Activated CD4-positive, CD25-positive, alpha-beta regulatory T cell treated with anti-CD3 and anti-CD28 coated beads, Interleukin-2, amount 50 U/mL, for 16 hours (primary cell): Measurements from ENCODE around the gene KCNT1.

Source experiments
- DNase-seq: peaks from one replicate; pipeline ENCODE4 v3.0.0-alpha.2; 2020; ENCODE audit warnings: low read depth, low spot score

Gene KCNT1

DNA sequence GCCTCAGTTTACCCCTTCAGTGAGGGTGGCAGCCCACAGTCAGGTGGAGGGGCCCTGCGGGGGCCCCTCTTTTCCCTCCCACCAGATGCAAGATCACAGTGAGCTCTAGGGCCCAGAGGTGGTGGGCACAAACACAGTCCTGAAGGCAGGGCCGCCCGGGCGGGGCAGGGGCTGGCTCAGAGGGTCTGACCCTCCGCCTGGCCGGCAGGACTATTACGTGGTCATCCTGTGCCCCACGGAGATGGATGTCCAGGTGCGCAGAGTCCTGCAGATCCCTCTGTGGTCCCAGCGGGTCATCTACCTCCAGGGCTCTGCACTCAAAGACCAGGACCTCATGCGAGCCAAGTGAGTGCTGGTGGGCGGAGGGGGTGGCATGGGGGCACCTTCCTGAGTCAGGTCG lies 63.4 kb downstream of the KCNT1 start:
- DNase-seq, result no peak

DNA sequence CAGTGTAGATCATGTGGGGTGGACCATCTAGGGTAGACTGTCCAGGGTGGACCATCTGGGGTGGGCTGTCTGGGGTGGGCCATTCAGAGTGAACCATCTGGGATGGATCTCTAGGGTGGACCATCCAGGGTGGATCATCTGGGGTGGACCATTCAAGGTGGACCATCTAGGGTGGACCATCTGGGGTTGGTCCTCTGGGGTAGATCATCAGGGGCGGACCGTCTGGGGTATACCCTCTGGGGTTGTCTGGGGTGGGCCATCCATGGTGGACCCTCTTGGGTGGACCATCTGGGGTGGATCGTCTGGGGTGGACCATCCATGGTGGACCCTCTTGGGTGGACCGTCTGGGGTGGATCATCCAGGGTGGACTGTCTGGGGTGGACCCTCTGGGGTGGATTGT lies 64.3 kb downstream of the KCNT1 start:
- DNase-seq, result no peak

DNA sequence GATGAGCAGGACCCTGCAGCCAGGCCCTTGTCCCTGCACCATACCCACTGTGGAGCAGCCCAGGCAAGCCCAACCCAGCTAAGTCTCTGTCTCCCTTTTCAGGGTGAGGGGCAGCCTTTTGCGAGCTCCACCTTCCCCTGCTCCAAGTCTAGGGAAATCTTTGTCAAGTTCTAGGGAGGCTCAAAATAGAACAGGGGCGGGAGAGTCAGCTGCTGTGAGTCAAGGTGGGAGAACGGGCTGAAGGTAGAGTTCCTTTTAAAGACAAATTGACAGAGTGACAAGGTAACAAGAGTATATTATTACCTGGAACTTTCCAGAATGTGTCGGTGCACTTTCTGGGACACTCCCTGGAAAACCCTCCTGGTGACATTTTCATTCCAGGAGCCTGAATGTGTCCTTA lies 64.7 kb downstream of the KCNT1 start:
- no peak for DNase-seq

GRCh38 chr9:135768516-135769218 lies 66.7 kb downstream of the KCNT1 start:
- DNase-seq, result no peak

GRCh38 chr9:135769489-135770202 lies 67.7 kb downstream of the KCNT1 start:
- DNase-seq, result no peak

DNA sequence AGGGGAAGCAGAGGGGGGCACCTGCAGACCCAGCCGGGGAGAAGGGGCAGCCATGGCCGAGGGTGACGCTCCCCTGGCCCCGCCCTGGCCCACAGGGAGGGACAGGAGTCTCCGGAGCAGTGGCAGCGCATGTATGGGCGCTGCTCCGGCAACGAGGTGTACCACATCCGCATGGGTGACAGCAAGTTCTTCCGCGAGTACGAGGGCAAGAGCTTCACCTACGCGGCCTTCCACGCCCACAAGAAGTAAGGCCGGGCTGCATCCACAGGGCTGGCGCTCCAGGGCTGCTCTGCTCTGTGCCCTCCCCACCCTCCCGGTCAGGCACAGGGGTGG lies 68.2 kb downstream of the KCNT1 start:
- DNase-seq, result no peak

GRCh38 chr9:135770771-135771170 lies 68.8 kb downstream of the KCNT1 start:
- DNase-seq, result no peak

- no peak for DNase-seq
Measured at GRCh38 chr9:135771401-135772051, 69.5 kb downstream of the KCNT1 start.

DNA sequence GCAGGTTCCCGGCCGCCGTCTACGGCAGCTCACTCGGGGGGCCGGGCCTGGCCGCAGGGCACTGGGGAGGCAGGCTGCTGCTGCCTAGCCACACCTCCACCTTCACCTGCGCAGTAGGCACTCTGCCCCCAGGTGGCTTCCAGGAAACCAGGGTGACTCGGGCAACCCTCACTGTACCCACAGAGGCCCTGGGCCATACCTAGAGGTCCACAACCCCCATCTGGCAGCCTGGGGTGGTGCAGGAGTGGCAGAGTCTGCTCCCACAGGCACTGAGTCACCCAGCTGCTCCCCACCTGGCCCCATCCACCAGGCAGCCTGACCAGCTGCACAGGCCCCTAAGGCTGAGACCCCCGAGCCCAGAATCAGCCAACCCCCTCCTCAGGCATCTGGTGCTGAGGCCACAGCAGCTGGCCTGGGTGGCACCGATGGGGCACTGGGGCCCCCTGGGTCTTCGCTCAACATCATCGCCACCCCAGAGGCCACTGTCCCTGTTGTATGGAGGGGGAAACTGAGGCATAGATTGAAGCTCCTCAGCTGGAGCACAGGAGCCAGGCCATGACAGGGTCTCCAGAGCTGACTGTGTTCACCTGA lies 70.2 kb downstream of the KCNT1 start:
- DNase-seq, result no peak

DNA sequence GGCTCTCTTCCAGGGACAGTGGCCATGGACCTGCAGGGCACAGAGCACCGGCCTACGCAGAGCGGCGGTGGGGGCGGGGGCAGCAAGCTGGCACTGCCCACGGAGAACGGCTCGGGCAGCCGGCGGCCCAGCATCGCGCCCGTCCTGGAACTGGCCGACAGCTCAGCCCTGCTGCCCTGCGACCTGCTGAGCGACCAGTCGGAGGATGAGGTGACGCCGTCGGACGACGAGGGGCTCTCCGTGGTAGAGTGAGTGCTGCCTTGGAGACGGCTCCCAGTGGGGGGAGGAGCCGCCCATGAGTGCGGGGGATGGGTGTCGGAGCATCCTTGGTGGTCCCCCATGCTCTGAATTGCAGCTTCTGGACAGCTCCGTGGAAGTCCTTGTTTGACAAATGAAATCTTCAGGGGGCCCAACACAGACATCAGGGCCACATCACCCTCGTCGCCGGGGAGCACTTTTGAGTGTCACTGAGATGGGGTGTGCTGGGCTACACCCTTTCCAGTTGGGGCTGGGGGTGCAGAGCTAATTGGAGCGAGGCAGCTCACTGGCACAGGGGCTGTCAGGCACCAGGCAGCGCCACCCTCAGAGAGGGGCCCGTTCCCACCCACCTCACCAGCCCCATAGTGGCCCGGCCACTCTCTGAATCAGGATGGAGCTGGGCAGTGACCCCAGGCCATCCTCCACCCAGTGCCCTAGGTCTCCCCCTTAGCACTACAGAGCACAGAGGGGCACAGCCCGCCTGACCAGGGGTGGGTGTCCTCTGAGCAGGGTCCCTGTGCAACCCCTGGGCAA lies 70.9 kb downstream of the KCNT1 start:
- DNase-seq, result no peak

- DNase-seq, result no peak
Measured at GRCh38 chr9:135773530-135774238, 71.7 kb downstream of the KCNT1 start.

GRCh38 chr9:135774239-135774747 lies 72.3 kb downstream of the KCNT1 start:
- no peak for DNase-seq

GRCh38 chr9:135774794-135775525 lies 73.0 kb downstream of the KCNT1 start:
- DNase-seq, result no peak

- no peak for DNase-seq
Measured at GRCh38 chr9:135775911-135776310, 73.9 kb downstream of the KCNT1 start.

DNA sequence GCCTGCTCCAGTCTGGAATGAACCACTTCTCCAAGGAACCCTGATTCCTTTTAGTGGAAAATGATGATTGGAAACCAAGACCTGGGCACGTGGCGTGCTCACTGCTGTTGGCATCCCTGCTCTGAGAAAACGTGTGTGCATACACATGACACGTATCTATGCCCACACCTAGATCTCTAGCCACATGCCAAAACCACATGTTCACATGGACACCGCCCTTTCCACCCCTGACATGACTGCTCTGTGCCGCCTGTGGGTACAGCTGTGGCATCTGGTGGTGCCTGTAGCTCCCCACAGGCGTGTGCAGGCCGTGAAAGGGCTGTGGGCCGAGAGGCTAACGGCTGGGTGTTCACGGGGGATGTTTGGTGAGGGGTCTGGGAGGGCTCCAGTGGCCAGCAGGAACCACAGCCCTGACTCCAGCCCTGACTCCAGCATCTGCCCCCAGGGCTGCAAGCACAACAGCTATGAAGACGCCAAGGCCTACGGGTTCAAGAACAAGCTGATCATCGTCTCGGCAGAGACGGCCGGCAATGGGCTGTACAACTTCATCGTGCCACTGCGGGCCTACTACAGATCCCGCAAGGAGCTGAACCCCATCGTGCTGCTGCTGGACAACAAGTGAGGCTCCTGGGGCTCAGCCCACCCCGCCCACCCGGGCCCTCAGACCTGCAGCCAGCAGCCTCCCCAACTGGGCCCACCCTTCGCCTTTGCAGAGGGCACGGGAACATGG lies 75.1 kb downstream of the KCNT1 start:
- DNase-seq, result no peak

- DNase-seq, result no peak
Measured at GRCh38 chr9:135777623-135778177, 75.7 kb downstream of the KCNT1 start.

DNA sequence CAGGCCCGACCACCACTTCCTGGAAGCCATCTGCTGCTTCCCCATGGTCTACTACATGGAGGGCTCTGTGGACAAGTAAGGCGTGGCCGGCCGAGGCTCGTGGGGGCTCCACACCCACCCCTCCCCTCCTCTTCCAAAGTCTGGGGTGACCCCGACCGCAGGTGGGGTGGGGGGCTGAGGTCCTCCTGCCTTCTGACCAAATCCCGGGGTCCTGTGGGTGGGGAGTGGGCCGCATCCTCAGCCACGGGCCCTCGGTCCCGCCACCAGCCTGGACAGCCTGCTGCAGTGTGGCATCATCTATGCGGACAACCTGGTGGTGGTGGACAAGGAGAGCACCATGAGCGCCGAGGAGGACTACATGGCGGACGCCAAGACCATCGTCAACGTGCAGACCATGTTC lies 76.4 kb downstream of the KCNT1 start:
- DNase-seq, result no peak

- no peak for DNase-seq
Measured at GRCh38 chr9:135779571-135779970, 77.6 kb downstream of the KCNT1 start.

GRCh38 chr9:135780086-135780485 lies 78.1 kb downstream of the KCNT1 start:
- no peak for DNase-seq
